GM13976 (cell line): Measurements from ENCODE around the gene NBAS.

Experiments used
- DNase-seq: peaks from one replicate; pipeline ENCODE4 v3.0.0; 2012; ENCODE audit warnings: low spot score
- CTCF ChIP-seq: IDR thresholded peaks from 2 replicates; pipeline ENCODE4 v1.5.1; 2012; ENCODE audit warnings: borderline replicate concordance, mild to moderate bottlenecking; ENCODE audit not compliant: insufficient read depth; ENCODE audit errors: extremely low read depth, missing control alignments, control extremely low read depth
- in situ Hi-C: fragments of 300-500 bp; cut with MboI; formaldehyde crosslinking; loops from one replicate; pipeline ENCODE4 v1.12.0; 2022; ENCODE audit warnings: low sequenced_read_pairs, mixed read lengths, inconsistent platforms; ENCODE audit not compliant: unreplicated experiment

The NBAS gene

GRCh38 chr2:15243762-15244161, 317.4 kb downstream of the NBAS start:
- no peak for TF ChIP-seq CTCF
- DNase-seq: no peak

GRCh38 chr2:15242936-15243461, 318.1 kb downstream of the NBAS start:
- no peak for DNase-seq
- no peak for TF ChIP-seq CTCF
- in situ Hi-C loops: no loop called here

More at GRCh38 chr2:15243762-15244161, 317.4 kb downstream of the NBAS start:
- in situ Hi-C loops: no loop called here

GRCh38 chr2:15241929-15242328, 319.2 kb downstream of the NBAS start:
- no peak for TF ChIP-seq CTCF
- no peak for DNase-seq
- in situ Hi-C loops: no loop called here

GRCh38 chr2:15241201-15241600, 319.9 kb downstream of the NBAS start:
- DNase-seq: no peak

GRCh38 chr2:15238028-15238427, 323.1 kb downstream of the NBAS start:
- in situ Hi-C loops: no loop called here
- DNase-seq: no peak
- no peak for TF ChIP-seq CTCF

More at GRCh38 chr2:15241201-15241600, 319.9 kb downstream of the NBAS start:
- in situ Hi-C loops: no loop called here
- no peak for TF ChIP-seq CTCF

- in situ Hi-C loops: no loop called here
- TF ChIP-seq CTCF: no peak
- DNase-seq: no peak
Observed at GRCh38 chr2:15230599-15231192, 330.4 kb downstream of the NBAS start.
